Suprapubic skin (tissue), 4 donors: ENCODE data around the gene RHOG.

Experiments used
- CTCF ChIP-seq, 2 donors: fragments of 200-600 bp in 1 of 2; fragments of 450-650 bp in 1 of 2; sonication (generic) in 1 of 2; IDR thresholded peaks; one replicate each; pipeline ENCODE4 v1.5.1; 2016 to 2019; ENCODE audit warnings: antibody characterized with exemption in 2 of 2, mild to moderate bottlenecking in 1 of 2, moderate library complexity in 1 of 2
- EP300 ChIP-seq: sonication (generic); formaldehyde crosslinking; IDR thresholded peaks from one replicate; pipeline ENCODE4 v1.6.1; 2017; ENCODE audit warnings: antibody characterized with exemption
- POLR2A ChIP-seq, 2 donors: fragments of 450-650 bp; IDR thresholded peaks; one replicate each; pipeline ENCODE4 v1.6.1; 2017; ENCODE audit warnings: antibody characterized with exemption in 2 of 2, mild to moderate bottlenecking in 2 of 2, moderate library complexity in 2 of 2
- POLR2AphosphoS5 ChIP-seq, 3 donors: sonication (generic); formaldehyde crosslinking; IDR thresholded peaks; one replicate each; pipeline ENCODE4 v1.6.1; 2017; ENCODE audit warnings: antibody characterized with exemption in 3 of 3

GRCh38 chr11:3834349-3834663, 6.5 kb downstream of the RHOG start:
- no peak for TF ChIP-seq POLR2A (IDR thresholded peaks at IDR 0.05)
- TF ChIP-seq CTCF (IDR thresholded peaks at IDR 0.05), result no peak
- no peak for TF ChIP-seq POLR2AphosphoS5 (IDR thresholded peaks at IDR 0.05)
- TF ChIP-seq EP300, result no peak
